Activated CD4-positive, CD25-positive, alpha-beta regulatory T cell treated with anti-CD3 and anti-CD28 coated beads, Interleukin-2, amount 50 U/mL, for 72 hours (primary cell): ENCODE measurements around the gene INSM1.
"Not testable (repeated sequence)": the region's sequence is repeated elsewhere in the genome, so short reads cannot be mapped to it uniquely, and the experiment has no call there.

Experiments used
- DNase-seq: peaks from one replicate; pipeline ENCODE4 v3.0.0; 2021

INSM1 gene

DNA sequence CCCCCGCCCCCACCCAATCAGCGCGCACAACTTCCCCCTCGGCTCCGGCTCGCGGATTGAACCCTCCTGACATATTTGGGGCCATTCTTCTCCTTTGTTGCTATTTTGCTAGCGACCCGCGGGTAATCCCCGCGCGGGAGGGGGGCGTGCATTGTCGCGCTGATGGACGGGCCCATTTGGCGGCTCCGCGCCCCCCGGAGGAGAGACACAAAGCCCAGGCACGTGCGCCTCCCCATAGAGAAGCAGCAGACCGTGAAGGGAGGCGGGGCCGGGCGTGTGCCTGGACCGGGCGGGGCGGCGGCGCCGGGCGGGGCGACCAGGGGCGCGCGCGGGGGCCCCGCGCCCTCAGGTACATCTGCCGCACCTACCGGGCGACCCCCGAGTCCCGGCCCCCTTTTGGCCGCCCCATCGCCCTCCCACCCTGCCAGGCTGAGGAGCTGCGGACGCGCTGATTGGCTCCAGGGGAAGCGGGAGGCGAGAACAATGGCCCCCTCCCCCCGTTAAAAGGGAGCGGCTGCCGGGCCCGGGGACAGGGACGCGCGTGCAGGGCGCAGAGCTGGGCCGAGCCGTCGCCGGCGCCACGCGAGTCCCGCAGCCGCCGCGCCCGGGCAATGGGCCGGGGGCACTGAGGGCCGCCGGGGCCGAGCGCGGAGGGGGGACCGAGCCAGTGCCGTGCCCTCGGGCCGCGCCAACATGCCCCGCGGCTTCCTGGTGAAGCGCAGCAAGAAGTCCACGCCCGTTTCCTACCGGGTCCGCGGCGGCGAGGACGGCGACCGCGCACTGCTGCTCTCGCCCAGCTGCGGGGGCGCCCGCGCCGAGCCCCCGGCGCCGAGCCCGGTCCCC lies at the start of gene INSM1:
TSS of gene INSM1 (plus strand) at position 530 of the 843 bp plus-strand sequence. CDS start at position 694, 164 bp downstream.
- no peak for DNase-seq

DNA sequence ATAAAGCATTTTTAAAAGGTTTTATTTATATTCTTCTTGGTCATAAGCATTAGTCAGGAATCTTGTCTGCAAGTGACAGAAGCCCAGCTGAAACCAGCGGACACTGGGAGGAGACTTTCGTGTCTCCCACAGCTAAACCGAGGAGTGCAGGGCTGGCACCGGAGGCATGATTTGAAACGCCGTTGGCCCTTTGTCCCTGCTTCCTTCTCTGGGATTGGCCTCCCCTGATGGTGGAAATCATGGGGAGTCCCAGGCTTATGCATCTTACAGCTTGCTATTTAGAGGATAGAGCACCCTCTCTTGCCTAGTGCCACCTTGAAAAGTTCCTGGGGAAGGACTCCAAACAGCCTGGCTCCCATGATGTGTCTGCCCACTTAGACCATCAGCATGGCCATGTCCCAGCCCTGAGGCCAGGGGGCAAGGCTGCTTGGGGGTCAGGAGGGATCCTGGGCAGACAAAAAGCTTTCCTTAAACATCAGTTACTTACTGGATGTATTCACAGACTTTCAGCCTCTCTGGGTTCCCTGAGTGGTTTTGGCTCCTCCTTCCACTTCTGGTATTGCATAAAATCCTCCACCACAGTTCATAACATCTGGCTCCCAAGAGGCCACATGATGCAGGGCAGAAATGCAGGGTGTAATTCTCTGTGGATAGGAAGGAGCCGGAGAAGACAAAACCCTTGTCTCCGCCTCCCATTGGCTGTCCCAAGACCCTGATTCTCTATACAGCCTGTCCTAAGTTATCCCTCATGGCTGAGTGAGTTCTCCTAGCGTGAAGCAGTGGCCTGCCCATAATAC lies 49.3 kb upstream of the INSM1 start:
- DNase-seq: no peak

DNA sequence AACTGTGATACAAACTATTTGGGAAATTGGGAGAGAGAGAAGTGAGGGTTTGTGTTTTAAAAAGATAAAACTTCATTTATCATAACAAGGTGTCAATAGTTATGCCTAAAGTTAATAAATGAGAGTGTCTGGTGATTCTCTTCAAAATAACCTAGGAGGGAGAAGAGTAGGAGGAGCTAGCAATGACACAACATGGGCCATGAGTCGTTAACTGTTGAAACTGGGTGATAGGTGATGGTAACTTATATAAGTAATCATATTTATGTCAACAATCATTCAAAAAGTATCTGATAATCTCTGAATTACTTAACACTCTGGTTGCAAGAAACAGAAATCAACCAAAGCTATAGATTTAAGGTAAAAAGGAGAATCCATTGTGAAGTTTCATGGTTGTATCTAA lies 46.8 kb upstream of the INSM1 start:
- no peak for DNase-seq

DNA sequence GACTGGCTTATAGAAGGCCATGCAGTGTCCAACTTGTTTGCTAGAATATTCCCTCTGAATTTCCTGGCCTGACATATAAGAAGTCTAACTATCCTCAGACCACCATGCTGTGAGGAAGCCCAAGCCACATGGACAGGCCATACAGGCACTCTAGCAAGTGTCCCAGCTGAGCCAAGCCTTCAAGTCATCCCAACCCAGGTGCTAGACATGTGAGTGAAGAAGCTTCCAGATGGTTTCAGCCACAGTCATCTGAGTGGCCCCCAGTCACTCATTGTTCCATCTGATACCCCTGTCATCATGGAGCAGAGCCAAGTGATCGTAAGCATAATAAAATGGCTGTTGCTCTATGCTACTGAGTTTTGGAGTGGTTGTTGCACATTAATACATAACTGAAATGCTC lies 46.0 kb upstream of the INSM1 start:
- no peak for DNase-seq

DNA sequence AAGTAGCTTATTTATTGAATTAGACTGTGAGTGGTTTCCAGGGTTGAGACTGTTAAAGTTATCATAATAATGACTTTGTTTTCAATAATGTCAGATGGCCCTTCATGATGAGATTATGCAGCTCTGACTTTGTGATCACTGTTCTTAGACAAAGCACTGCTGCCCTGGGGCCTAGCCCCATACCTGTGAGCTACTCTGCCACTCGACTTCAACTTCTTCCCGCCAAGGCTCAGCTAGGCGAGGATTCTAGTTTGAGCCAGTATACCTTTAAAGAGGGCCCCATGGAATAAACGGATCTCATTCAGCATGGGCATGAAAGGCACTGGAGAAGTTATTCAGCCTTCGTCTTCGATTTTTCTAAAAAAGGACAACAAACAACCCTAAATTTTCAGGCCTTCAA lies 45.0 kb upstream of the INSM1 start:
- no peak for DNase-seq

GRCh38 chr20:20327746-20328145 lies 40.2 kb upstream of the INSM1 start:
- DNase-seq: no peak

DNA sequence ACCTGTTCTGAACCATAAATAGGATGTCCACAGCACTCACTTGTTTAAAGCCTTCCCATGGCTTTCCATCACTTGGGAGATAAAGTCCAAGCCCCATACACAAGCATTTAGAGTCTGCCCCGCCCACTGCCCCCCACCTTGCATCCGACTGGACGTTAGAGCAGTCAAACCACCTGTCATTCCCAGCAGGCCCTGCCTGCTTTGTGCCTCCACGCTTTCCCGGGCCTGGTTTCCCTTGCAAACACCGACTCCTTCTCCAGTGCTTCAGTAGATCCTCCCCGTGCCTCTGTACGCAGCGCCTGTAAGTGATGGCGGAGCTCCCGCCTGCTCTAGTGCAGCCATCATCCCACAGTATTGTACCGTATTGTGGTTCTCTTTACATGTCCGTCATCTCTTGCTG lies 38.3 kb upstream of the INSM1 start:
- no peak for DNase-seq

DNA sequence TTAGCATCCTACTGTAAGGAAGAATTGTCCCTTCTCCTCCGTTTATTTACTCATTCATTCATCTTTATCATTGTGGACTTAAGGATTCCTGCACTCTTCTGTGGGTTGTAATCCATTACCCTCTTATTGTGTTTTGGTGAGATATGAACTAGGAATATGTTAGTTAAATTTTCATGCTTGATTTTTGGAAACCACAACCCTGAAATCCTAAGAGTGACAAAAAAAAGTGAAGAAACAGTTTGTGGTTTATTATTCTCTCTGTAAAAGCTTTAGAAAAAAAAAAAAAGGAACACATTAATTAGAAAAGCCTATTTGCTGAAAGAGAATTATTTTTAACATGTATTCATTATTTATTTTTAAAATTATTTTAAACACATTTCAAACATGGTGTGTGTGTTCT lies 36.7 kb upstream of the INSM1 start:
- DNase-seq: no peak

GRCh38 chr20:20331817-20332216 lies 36.1 kb upstream of the INSM1 start:
- DNase-seq: no peak

- DNase-seq: no peak
Observed at GRCh38 chr20:20333866-20334265, 34.0 kb upstream of the INSM1 start.

GRCh38 chr20:20334489-20334888 lies 33.4 kb upstream of the INSM1 start:
- no peak for DNase-seq

DNA sequence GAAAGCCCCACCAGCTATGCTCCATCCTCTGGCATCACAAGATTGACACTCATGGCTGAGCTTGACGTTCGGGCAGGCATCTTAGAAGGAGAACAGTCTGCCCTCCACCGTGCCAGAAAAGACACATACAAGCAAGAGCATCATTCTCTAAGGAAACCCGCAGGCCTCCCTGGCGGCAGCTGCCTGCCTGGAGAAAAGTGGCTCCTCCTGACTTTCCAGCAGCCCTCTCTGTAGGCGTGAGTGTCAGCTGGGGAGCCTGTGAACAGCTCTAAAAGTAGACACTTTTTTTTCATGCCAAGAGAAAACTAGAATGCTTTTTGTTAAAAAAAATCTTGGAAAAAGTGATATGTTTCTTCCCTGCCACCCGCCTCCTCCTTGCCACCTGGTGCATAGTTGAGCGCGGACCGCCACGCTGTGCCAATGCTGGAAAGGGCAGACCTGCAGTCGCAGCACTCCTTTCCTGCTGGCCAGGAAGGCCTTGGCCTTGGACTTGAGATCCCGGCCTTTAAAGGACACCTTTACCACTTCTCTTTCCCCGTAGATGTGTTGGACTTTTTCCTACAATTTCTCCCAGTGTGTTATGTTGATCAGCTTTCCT lies 29.7 kb upstream of the INSM1 start:
- no peak for DNase-seq

GRCh38 chr20:20340443-20340842 lies 27.5 kb upstream of the INSM1 start:
- DNase-seq: no peak

DNA sequence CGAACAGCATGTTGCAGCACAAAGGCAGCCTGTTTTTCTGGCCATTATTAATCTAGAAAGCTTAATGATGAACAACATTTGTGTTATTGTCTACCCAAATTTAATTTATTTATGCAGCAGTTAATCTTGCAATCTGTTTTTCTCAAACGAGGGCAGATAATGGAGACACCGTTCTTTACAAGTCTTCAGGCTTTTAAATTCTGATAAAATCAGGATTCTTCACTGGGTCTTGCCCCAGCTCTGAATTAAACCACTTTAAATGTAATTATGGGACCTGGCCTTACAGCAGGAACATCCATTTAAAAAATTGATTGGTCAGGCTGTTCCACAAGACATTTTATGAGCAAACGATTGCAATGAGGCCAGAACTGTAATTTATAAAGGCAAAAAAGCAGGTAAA lies 26.5 kb upstream of the INSM1 start:
- no peak for DNase-seq

- no peak for DNase-seq
Observed at GRCh38 chr20:20342066-20342465, 25.8 kb upstream of the INSM1 start.

DNA sequence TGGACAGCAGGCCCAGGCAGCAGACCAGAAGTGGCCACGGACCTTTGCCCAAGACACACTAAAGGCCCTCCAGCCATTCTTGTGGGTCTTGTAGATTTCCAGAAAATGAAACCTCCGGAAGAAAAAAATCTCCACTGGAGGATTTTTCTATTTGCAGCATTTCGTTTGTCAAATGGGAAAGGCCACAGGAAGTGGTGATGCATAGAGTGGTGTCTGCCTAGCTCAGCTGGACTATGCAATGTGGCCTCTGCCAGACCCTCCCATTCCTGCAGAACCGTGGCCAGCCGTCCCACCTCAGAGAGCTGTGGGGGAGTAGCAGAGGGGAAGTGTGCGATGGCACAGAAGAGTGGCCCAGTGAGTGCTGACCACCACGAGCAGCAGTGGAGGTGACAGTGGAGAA lies 24.0 kb upstream of the INSM1 start:
- DNase-seq: no peak

GRCh38 chr20:20344476-20344875 lies 23.4 kb upstream of the INSM1 start:
- DNase-seq: no peak

DNA sequence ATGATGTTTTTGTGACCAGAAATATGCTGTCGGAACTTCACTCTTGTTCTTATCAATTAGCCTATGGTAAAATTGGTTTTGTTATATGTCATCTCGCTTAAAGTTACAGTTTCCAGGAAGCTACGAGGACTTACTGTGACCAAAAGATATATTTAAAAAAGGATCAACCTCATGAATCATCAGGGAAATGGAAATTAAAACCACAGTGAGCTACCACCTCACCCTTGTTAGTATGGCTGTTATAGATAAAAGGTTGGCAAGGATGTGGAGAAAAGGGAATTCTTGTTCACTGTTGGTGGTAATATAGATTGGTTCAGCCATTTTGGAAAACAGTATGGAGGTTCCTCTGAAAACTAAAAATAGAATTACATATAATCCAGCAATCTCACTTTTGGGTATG lies 14.3 kb upstream of the INSM1 start:
- no peak for DNase-seq

GRCh38 chr20:20355503-20355902 lies 12.4 kb upstream of the INSM1 start:
- DNase-seq: not testable (repeated sequence)

DNA sequence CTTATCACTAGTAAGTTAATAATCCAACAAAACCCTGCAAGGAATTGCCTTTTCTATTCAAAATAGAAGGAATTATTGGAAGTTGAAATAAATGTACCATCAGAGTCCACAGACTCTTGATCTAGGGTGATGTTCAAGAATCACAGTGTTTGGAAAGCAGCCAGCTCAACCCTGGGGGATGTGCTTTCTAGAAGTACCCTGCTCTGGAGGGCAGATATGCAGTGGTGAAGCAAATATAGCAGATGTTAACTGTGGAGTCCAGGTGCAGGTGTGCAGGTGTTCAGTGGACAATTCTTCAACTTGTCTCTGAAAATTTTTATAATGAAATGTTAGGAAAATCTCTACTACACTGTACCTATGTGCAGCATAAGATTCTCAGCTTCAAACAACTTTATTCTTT lies 9.1 kb upstream of the INSM1 start:
- no peak for DNase-seq

DNA sequence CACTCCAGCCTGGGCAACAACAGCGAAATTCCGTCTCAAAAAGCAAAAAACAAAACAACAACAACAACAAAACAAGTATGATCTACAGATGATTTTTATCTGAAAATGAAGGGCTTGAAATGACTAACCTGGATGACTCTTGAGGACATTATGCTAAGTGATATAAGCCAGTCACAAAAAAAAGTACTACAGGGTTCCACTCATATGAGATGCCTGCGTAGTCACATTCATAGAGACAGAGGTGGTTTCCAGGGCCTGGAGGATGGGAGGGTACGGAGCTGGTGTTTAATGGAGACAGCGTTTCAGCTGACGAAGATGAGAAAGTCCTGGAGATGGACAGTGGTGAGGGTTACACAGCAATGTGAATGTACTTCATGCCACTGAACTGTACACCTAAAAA lies 8.3 kb upstream of the INSM1 start:
- DNase-seq: no peak

GRCh38 chr20:20360464-20360863 lies 7.4 kb upstream of the INSM1 start:
- DNase-seq: no peak

DNA sequence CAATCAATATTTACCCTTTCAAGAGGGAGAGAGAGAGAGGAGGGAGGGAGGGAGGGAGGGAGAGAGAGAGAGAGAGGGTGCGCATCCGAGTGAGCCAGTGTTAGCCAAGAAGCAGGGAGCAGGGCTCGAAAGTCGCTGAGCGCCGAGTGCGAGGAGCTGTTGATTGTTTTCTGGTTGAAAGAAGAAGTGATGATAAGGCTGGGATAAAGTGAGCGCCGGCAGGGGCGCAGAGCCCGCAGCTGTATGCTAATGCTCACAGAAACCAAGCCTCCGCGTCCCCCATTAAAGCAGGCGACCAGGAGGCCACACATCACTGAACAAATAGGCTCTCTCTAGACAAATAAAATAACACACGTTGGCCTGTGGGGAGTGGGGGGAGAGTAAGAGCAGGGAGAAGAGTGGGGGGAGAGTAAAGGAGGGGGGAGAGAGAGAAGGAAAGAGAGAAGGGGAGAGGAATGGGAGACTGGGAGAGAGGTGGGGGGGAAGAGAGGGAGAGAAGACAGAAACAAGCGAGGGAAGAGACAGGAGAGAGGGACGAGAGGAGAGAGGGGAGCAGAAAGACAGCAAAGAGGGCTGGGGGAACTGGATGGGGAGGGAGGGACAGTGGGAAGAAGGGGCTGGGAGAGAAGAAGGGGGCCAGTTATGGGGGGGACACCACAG lies 5.0 kb upstream of the INSM1 start:
- DNase-seq: no peak
